ENCODE measurements around the gene SNTG2.

- no peak for TF ChIP-seq CTCF (IDR thresholded peaks at IDR 0.05; ENCODE audit: low read depth, low read length, poor library complexity, severe bottlenecking)
- TF ChIP-seq EZH2phosphoT487 (IDR thresholded peaks at IDR 0.05; ENCODE audit: borderline replicate concordance, low read length), result no peak
Observed at GRCh38 chr2:1402064-1402463, 451.4 kb downstream of the SNTG2 start.

Data from DOHH2 (cell line).